Common myeloid progenitor, CD34-positive (primary cell): ENCODE results near the gene BHLHE40.

Source experiments
- CTCF ChIA-PET: fragments of 350-600 bp; sonication (Branson Sonifier 250); formaldehyde crosslinking; loops from one replicate; lab custom pipeline; 2021; ENCODE audit warnings: antibody characterized with exemption; lab: Charles Lee
- POLR2A ChIA-PET: fragments of 350-600 bp; sonication (Branson Sonifier 250); formaldehyde crosslinking; loops from one replicate; lab custom pipeline; 2021; ENCODE audit warnings: antibody characterized with exemption; lab: Charles Lee
- DNase-seq, 3 donors: peaks; one replicate each; pipeline versions ENCODE4 v3.0.0 to v3.0.0-alpha.2; 2013
- H3K27ac ChIP-seq, 2 experiments: 1 replicate in 1 of 2; 2 replicates in 1 of 2; pipeline ENCODE4 v1.7.0; 2013; ENCODE audit warnings: inconsistent platforms in 2 of 2, low read length in 2 of 2, mild to moderate bottlenecking in 2 of 2, low read depth in 1 of 2, moderate library complexity in 1 of 2; ENCODE audit not compliant: severe bottlenecking in 2 of 2, insufficient read depth in 1 of 2, poor library complexity in 1 of 2
- H3K27me3 ChIP-seq, 5 experiments: replicated peaks in 2 of 5; 1 replicate in 3 of 5; 2 replicates in 2 of 5; pipeline versions ENCODE4 v1.6.1 to v1.7.0; 2013; ENCODE audit warnings: low read length in 4 of 5, mild to moderate bottlenecking in 2 of 5, moderate library complexity in 2 of 5, inconsistent platforms in 1 of 5; ENCODE audit not compliant: insufficient read depth in 5 of 5, control insufficient read depth in 4 of 5
- H3K36me3 ChIP-seq, 4 experiments: 1 replicate in 2 of 4; 2 replicates in 2 of 4; pipeline versions ENCODE4 v1.6.1 to v1.7.0; 2013; ENCODE audit warnings: low read length in 3 of 4, control low read depth in 1 of 4, mild to moderate bottlenecking in 1 of 4; ENCODE audit not compliant: control insufficient read depth in 4 of 4, insufficient read depth in 4 of 4
- H3K4me1 ChIP-seq, 4 experiments: 1 replicate in 3 of 4; 2 replicates in 1 of 4; pipeline versions ENCODE4 v1.6.1 to v1.7.1; 2013; ENCODE audit warnings: low read length in 3 of 4, mild to moderate bottlenecking in 3 of 4, control low read depth in 1 of 4, inconsistent platforms in 1 of 4, moderate library complexity in 1 of 4; ENCODE audit not compliant: control insufficient read depth in 4 of 4, insufficient read depth in 4 of 4; ENCODE audit errors: control extremely low read depth in 1 of 4
- H3K4me3 ChIP-seq, 7 experiments: 1 replicate in 4 of 7; 2 replicates in 3 of 7; pipeline versions ENCODE4 v1.5.1 to v1.7.0; 2013; ENCODE audit warnings: mild to moderate bottlenecking in 7 of 7, low read length in 6 of 7, moderate library complexity in 6 of 7, inconsistent platforms in 2 of 7, low read depth in 2 of 7, control low read depth in 1 of 7; ENCODE audit not compliant: insufficient read depth in 4 of 7, control insufficient read depth in 1 of 7; ENCODE audit errors: extremely low read depth in 1 of 7
- H3K9me3 ChIP-seq, 5 experiments: 1 replicate in 4 of 5; 2 replicates in 1 of 5; pipeline versions ENCODE4 v1.6.1 to v1.7.1; 2013; ENCODE audit warnings: low read length in 4 of 5, mild to moderate bottlenecking in 2 of 5, inconsistent platforms in 1 of 5, low read depth in 1 of 5, moderate library complexity in 1 of 5; ENCODE audit not compliant: control insufficient read depth in 4 of 5, insufficient read depth in 2 of 5; ENCODE audit errors: control extremely low read depth in 1 of 5
- WGBS: methylation state at CpG from one replicate; pipeline ENCODE4 v1.1.5; 2013; ENCODE audit not compliant: insufficient coverage; 5-methylcytosine and 5-hydroxymethylcytosine counted together

Gene BHLHE40

DNA sequence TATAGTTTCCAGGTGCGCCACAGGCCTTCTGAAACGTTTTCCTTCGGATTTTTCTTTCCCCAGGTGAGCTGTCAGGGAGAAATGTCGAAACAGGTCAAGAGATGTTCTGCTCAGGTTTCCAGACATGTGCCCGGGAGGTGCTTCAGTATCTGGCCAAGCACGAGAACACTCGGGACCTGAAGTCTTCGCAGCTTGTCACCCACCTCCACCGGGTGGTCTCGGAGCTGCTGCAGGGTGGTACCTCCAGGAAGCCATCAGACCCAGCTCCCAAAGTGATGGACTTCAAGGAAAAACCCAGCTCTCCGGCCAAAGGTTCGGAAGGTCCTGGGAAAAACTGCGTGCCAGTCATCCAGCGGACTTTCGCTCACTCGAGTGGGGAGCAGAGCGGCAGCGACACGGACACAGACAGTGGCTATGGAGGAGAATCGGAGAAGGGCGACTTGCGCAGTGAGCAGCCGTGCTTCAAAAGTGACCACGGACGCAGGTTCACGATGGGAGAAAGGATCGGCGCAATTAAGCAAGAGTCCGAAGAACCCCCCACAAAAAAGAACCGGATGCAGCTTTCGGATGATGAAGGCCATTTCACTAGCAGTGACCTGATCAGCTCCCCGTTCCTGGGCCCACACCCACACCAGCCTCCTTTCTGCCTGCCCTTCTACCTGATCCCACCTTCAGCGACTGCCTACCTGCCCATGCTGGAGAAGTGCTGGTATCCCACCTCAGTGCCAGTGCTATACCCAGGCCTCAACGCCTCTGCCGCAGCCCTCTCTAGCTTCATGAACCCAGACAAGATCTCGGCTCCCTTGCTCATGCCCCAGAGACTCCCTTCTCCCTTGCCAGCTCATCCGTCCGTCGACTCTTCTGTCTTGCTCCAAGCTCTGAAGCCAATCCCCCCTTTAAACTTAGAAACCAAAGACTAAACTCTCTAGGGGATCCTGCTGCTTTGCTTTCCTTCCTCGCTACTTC, 3.8 kb downstream of the BHLHE40 start:
- Histone ChIP-seq H3K9me3 (no peaks in the 10 kb centered on the region), H3K4me3 (peak overlapping the region in 1 of 7 experiments; percentile 46), H3K36me3 (peaks cover 0 to 53% (median 29%) of the 10 kb centered on the region in 4 experiments), H3K27ac (peak overlapping the region in 1 of 2 experiments; percentile 88), H3K4me1 (peaks cover 18 to 79% (median 72%) of the 10 kb centered on the region in 4 experiments), H3K27me3 (no peaks in the 10 kb centered on the region)
- DNase-seq = no peak
- ChIA-PET CTCF (interaction anchor here (1.0 to 11.2 kb wide), 19 partner anchors 11 to 271 kb away, joined by 3 to 135 read pairs (median 5); no protein-coding TSS in a partner anchor), POLR2A (interaction anchor here (0.6 to 3.4 kb wide), 10 partner anchors 16 to 232 kb away, joined by 3 to 29 read pairs (median 4); no protein-coding TSS in a partner anchor)
- 97% methylated on average over 39 of the region's 40 CpGs for WGBS

- ChIA-PET POLR2A (interaction anchor here (0.6 to 3.4 kb wide), 11 partner anchors 15 to 272 kb away, joined by 3 to 29 read pairs (median 4); no protein-coding TSS in a partner anchor), CTCF (interaction anchor here (0.7 to 11.2 kb wide), 25 partner anchors 8 to 272 kb away, joined by 3 to 135 read pairs (median 5); no protein-coding TSS in a partner anchor)
- 46% methylated on average over 15 of the region's 16 CpGs for WGBS
- Histone ChIP-seq H3K36me3 (peaks cover 0 to 53% (median 29%) of the 10 kb centered on the region in 4 experiments), H3K27me3 (no peaks in the 10 kb centered on the region), H3K4me1 (peaks cover 18 to 79% (median 68%) of the 10 kb centered on the region in 4 experiments), H3K4me3 (peak overlapping the region in 3 of 7 experiments; percentile 18 to 46 (median 29)), H3K9me3 (no peaks in the 10 kb centered on the region), H3K27ac (peak overlapping the region; percentile 56 to 88)
- peak; percentile 72 to 94 (median 87) for DNase-seq
These were observed 4.7 kb downstream of the BHLHE40 start for GRCh38 chr3:4983739-4984510.

DNA sequence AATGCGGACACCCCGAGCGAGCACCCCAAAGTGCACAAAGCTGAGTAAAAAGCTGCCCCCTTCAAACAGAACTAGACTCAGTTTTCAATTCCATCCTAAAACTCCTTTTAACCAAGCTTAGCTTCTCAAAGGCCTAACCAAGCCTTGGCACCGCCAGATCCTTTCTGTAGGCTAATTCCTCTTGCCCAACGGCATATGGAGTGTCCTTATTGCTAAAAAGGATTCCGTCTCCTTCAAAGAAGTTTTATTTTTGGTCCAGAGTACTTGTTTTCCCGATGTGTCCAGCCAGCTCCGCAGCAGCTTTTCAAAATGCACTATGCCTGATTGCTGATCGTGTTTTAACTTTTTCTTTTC, 5.3 kb downstream of the BHLHE40 start:
- peak overlapping the region; percentile 56 to 88 for H3K27ac ChIP-seq
- H3K36me3 ChIP-seq = peaks cover 0 to 53% (median 29%) of the 10 kb centered on the region in 4 experiments
- H3K4me1 ChIP-seq = peaks cover 18 to 84% (median 69%) of the 10 kb centered on the region in 4 experiments
- no peaks in the 10 kb centered on the region for H3K9me3 ChIP-seq
- CTCF ChIA-PET = interaction anchor here (0.7 to 11.2 kb wide), 21 partner anchors 9 to 273 kb away, joined by 3 to 135 read pairs (median 4); no protein-coding TSS in a partner anchor
- no peak for DNase-seq
- H3K27me3 ChIP-seq = no peaks in the 10 kb centered on the region
- POLR2A ChIA-PET = interaction anchor here (0.7 to 3.4 kb wide), 7 partner anchors 15 to 274 kb away, joined by 3 to 29 read pairs (median 4); no protein-coding TSS in a partner anchor
- H3K4me3 ChIP-seq = peak overlapping the region in 3 of 7 experiments; percentile 18 to 46 (median 29)
- WGBS = 84% methylated on average over 6 of the region's 9 CpGs

GRCh38 chr3:4985330-4986174, 6.3 kb downstream of the BHLHE40 start:
- ChIA-PET POLR2A (interaction anchor here (1.0 to 3.4 kb wide), 8 partner anchors 14 to 52 kb away, joined by 3 to 29 read pairs (median 8); no protein-coding TSS in a partner anchor), CTCF (interaction anchor here (0.8 to 11.2 kb wide), 17 partner anchors 8 to 274 kb away, joined by 3 to 135 read pairs (median 5); no protein-coding TSS in a partner anchor)
- DNase-seq = peak in 1 of 3 donors; percentile 38
- WGBS = 92% methylated on average over 7 of the region's 10 CpGs
- Histone ChIP-seq H3K9me3 (no peaks in the 10 kb centered on the region), H3K36me3 (peaks cover 0 to 51% (median 29%) of the 10 kb centered on the region in 4 experiments), H3K27ac (peak overlapping the region in 1 of 2 experiments; percentile 88), H3K27me3 (no peaks in the 10 kb centered on the region), H3K4me1 (peaks cover 18 to 84% (median 65%) of the 10 kb centered on the region in 4 experiments), H3K4me3 (no peak overlapping the region)

GRCh38 chr3:4986175-4986781, 7.0 kb downstream of the BHLHE40 start:
- Histone ChIP-seq H3K9me3 (no peaks in the 10 kb centered on the region), H3K4me1 (peaks cover 16 to 77% (median 59%) of the 10 kb centered on the region in 4 experiments), H3K36me3 (peaks cover 0 to 45% (median 27%) of the 10 kb centered on the region in 4 experiments), H3K27me3 (no peaks in the 10 kb centered on the region), H3K4me3 (peak overlapping the region in 6 of 7 experiments; percentile 57 to 80 (median 66)), H3K27ac (peak overlapping the region in 1 of 2 experiments; percentile 88)
- 60% methylated on average over 6 of the region's 13 CpGs for WGBS
- peak in 2 of 3 donors; percentile 36 to 50 for DNase-seq
- CTCF ChIA-PET = interaction anchor here (0.8 to 11.2 kb wide), 11 partner anchors 17 to 275 kb away, joined by 3 to 135 read pairs (median 4); no protein-coding TSS in a partner anchor
- POLR2A ChIA-PET = interaction anchor here (0.9 to 3.2 kb wide), 8 partner anchors 15 to 222 kb away, joined by 3 to 16 read pairs (median 8); no protein-coding TSS in a partner anchor
